GM03348 (cell line): Measurements from ENCODE around the gene C3orf22.

Experiments used
- DNase-seq: peaks from one replicate; pipeline ENCODE4 v3.0.0; 2012; ENCODE audit warnings: low spot score

C3orf22 gene

DNA sequence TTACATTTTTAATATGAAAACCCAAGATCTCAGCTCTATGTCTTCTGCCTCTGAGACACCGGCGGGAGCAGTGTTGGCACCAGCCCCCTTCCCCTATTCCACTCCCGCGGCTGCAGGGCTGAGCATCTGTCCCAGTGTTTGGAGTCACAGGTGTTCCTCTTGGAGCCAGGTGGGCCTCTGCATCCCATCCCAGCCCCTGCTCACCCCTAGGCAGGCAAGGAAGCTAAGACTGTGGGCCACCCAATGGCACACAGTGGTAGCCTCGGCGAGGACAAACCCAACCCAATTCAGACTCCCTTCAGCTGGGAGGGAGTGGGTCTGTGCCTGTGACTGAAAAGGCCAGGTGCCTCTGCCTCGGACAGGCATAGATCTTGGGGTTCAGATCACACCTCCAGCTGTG lies 31.7 kb downstream of the C3orf22 start:
- no peak for DNase-seq

DNA sequence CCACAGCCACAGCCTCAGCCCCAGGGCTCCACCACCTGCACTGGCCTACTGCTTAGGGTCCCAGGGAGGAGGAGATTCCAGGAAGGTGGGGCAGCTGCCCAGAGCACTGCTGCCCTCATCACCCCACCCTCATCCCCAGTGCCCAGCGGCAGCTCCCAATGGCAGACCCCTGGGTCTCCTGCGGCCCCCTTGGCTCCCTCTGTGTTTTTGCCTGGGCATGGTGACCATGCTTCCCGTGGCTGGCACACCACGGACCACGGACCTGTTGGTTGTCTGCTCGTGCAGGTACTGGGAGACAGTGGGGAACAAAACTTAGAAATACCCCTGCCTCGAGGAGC lies 32.1 kb downstream of the C3orf22 start:
- DNase-seq, result no peak

DNA sequence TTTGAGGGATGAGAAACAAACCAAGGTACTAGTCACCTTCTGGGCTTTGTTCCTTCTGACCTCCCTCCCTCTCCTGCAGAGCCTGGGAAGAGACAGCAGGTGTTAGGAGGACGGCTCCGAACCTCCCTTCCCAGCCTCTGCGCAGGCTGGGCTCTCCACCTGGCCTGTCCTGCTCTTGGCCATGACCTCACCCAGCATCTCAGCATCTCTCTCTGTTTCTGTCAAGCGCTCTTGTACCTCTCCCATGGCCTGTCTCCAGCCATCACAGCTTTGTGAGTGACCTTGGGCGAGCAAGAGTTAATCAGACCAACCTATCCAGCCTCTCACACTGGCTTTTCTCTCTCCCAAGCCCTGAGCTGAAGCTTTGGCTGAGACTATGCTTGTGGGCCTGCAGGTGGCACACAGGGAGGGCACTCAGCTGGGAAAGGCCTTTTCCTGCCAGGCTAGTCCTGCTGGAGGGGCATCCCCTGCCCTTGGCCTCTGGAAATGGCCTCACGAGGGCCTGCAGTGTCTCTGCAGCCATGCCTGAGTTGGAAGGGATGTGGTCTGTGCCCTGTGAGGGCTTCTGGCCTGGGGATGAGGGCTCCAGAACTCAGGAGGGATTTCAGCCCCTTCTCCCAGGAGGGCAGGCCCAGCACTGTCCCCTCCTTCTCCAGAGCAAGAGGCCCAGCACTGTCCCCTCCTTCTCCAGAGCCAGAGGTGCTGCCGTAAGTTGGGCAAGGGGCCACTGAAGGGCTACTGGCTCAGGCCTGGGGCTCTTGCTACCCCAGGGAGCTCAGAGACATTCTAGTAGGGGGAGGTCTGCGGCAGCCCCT lies 32.7 kb downstream of the C3orf22 start:
- DNase-seq, result no peak

DNA sequence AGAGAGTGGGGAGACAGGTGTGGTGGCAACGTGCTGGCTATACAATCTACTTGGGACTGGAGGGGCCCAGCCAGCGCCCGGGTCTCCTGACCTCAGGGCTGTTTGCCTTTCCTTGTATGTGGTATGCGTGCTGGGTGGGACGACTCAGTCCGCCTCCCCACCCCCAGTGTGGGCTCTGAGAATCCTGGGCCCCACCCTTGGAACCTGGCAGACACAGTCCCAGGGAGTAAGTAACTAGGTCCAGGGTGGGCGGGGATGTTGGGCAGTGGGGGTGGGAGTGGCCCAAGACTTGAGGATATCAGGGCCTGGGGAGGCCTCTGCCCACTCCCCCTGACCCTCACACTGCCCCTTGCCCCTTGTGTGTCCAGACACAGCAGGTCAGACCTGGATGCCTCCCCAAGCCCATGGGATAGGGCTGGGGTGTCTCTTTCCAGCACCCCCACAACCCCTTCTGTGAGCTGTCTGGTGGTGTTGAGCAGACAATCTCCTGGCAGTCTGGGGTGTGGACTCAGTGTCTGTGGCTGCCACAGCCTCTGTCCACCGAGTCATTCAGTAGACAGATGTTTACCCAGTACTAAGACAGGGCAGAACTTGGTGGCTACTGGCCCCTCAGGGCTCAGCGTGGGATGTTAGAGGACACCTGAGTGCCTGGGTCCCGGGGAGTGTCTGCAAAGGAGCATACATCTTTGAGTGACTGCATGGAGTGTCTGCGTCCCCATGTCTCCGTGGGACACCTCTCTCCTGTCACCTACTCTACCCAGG lies 33.5 kb downstream of the C3orf22 start:
- DNase-seq, result no peak

DNA sequence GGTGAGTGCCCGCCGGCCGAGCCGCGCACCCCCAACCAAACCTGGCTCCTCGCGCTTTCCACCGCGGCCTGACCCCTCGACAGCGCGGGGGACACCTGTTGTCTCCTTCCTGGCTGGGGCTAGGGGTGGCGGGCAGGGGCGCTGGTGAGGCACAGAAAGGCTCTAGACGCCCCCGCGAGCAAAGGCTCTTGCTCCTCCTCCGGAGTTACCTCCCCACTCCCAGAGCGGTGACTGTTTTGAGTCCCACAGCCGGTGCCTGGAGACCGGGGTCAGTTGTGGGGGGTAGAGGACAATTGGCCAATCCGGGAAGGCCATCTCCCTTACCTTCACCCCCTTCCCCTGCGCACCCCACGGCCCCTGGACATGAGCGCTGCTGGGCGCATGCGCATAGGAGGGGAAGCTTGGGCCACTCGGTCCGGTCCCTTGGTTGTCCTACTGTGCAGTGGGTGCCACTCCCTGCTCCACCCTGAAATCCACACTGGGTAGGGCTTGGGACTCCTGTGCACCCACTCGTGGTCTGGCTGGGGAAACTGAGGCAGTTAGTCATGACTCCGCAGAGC lies 34.2 kb downstream of the C3orf22 start:
- no peak for DNase-seq

DNA sequence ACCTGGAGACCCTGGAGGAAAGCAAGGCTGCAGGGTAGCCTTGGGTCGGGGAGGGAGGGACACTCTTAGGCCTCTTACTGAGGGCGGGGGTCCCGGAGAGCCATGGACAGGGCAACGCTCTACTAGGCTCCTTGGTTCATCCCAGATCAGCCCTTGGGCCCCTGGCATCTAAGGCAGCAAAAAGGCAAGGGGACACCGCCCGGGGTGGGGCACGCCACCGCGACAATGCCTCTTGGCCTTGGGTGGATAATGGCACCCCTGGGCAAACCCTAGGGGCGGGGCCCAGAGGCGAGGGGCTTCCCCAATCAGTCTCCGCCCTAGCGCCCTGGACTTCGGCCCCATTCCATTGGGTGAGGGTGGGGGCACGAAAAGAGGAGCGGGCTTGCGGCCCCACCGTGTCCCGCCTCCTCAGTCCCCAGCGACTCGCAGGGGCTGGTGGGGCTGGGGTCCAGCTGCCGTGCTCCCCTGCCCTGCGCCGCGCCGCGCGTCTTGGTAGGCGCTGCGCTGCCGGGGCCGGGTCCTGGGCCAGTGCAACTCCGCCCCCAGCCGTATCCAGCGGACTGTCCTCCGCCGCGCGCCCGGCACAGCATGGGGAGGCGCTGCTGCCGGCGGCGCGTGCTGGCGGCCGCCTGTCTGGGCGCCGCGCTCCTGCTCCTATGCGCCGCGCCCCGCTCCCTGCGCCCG lies 34.8 kb downstream of the C3orf22 start, which contains the start of gene CHST13:
TSS of gene CHST13 (plus strand) at position 411 of the 684 bp plus-strand sequence. CDS start at position 589, 178 bp downstream.
- DNase-seq, result peak; percentile 68

DNA sequence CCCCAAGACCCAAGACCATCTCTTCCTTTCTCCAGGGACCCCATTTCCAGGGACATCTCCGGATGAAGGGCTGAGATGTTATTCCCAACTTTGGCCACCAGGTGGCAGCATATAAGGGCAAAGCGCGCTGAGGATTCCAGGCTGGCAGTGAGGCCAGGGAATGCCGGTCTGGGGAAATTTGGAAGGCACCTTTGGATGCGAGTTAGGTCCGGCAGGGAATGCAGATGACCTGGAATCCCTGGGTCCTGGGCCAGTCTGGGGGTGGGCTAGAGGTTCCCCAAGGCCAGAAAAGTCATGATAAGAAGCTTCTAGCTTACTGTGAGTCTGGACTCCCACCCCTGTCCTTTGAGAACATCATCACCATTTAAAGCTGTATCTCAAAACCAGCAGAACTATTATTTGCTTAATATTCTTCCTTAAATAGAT lies 36.4 kb downstream of the C3orf22 start:
- DNase-seq, result peak; percentile 91

DNA sequence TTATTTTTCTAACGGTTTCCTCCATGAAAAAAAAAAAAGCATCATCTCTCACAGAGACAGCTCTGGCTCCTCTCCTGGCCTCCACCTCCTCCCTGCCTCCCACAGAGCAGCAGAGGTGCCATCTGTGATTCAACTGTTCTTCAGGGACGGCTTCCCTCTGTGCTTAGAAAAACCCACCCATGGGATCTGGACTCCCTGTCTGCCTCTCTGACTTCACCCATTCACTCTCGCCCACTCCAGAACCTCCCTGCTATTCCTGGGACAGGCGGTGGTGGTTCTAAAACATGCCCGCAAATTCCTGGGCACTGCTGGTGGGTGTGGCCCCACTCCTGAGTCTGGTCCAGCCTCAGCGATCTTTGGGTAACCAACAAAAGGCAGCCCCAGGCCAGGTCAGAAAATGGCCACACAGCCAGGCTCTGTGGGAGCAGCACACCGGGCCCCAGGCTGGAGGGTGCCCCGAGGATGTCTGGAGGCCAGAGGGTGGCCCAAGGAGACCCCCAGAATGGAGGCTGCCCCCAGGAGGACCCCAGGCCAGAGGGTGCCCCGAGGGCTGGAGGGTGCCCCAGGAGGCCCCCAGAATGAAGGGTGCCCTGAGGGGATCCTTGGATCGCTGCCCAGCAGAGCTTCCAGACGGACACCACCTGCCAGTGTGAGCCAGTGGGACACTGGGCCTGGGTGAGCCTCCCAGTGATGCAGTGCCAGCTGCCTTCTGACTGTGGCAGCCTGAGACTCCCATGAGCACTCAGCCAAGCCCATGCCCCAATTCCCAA lies 37.4 kb downstream of the C3orf22 start:
- DNase-seq, result peak; percentile 40

DNA sequence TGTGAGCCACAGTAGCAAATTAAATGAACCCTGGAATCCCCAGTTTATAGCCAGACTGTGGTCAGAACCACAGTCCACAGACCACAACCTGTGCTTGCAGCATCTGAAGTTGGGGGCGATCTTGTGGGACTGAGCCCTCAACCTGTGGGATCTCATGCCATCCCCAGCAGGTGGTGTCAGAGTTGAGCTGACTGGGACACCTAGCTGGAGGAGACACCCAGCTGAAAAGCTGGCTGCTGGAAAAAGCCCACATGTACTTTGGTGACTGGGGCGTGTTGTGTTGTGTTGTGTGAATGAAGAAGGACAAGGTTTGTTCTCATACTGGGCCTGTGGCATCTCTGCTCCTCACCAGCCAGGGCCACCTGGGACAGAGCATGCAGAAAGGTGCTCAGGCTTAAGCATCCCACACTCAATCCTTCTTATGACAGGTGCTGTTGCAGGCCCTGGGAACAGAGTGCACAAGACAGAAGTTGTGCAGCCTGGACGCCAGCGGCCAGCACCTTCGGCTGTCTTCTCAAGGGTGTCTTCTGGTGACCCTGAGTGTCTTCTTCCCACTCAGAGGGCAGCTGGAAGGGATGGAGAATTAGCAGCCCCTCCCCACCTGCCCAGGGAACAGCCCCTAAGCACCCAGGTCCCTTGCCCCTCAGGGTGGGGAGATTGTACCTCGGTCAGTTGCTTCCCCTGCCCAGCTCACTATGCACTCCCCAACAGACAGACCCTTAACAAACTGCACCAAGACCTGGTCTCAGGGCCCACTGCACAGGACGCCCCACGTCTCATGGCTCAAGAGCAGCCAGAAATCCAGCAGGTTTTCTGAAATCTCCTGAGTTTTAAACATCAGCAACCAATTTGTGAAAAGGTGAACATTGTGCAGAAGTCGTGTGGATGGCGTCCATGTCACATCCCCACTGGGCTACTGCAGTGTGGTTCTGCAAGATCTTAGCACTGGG lies 39.0 kb downstream of the C3orf22 start:
- DNase-seq, result no peak

DNA sequence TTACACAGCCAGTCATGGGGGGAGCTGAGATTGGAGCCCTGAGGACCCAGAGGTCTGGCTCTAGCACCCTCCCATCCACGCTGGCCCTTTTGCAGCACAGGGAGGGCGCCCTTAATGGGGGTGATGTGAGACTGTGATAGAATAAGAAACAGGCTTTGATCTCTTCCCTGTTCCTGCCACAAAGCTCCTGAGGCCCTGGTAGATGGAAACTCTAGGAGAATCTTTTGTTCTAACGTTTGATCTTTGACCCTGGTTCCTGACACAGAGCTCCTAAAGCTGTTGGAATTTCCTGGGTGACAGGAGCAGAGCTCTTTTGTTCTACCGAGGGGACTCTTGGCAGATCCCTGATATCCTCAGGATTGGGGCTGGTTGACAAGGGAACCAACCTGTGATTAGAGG lies 40.0 kb downstream of the C3orf22 start:
- DNase-seq, result no peak

DNA sequence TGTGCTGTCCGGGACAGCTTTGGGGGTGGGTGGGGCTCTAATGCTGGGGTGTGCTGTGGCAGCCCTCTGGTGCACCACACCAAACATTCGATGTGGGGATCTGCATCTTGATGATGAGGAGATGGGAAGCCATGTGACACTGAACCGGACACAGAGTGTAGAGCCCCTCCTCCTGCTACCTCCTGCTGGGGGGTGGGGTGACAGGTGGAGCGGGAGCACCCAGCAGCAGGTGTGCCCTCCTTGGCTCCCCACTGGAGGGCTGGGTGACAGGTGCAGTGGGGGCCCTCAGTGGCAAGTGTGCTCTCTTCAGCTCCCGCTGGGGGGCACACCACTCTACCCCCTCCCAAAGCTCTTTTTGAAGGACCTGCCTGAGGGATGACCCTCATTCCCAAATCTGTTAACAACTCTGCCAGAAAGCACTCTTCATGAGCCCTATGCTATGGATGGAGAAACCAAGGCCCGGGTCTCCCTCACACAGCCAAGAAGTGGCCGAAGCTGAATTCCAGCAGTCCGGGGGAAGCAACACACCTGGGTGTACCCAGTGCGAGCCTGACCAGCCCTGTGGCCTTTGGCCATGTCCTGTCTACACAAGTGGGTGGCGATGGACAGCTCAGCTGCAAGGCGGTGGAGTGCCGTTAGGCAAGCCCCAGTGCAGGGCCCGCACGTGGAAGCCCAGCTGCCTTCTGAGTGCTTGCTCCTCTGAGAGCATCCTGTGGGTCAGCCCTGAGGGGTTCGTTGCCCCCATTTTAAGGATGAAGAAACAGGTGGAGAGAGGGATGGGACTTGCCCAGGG lies 40.5 kb downstream of the C3orf22 start:
- no peak for DNase-seq

DNA sequence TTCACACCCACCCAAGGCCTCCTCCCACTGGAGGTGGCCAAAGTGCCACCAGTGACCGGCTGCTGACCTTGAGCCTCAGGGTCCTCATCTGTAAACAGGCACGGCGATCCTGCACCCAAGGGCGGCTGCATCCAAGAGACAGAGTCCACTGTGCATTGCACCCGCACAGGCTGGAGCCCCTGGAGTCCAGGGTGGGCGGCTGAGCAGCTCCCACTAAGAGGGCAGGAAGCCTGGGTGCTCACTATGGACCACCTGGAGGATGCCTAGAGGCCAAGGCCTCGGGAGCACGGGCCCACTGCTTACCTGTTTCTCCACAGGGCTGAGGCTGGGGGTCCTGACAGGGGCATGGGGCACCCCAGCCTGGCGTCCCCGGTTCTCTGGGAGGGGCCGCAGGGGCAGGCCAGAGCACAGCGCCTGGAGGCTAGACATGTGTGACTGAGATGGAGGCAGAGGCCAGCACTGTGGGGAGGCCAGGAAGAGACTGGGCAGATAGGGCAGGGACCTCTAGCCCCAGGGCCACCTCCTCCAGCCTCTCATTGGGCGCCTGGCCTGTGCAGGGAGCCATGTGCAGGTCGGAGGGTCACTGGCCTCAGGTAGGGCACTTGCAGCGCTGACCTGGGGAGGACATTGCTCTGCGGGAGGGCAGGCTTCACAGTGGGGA lies 41.3 kb downstream of the C3orf22 start, which contains the start of gene UROC1:
TSS of gene UROC1 (minus strand) at position 483 of the 661 bp plus-strand sequence. CDS start at position 429, 54 bp downstream.
- no peak for DNase-seq

DNA sequence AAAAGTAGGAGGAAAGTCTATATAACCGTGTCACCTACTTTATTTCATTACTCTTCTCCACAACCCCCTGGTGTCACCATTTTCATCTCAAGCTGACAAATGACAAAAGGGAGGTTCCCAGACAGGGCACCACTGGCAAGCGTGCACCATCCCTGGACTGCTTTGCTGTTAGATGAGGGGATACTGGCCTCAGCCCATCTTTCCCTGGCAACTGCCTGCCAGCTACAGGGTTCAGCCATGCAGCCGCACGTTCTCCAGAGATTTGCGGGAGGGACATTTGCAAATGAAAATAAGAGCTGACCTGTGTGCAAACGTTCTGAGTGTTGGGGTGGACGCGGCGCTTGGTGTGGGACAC lies 41.8 kb downstream of the C3orf22 start:
- no peak for DNase-seq

DNA sequence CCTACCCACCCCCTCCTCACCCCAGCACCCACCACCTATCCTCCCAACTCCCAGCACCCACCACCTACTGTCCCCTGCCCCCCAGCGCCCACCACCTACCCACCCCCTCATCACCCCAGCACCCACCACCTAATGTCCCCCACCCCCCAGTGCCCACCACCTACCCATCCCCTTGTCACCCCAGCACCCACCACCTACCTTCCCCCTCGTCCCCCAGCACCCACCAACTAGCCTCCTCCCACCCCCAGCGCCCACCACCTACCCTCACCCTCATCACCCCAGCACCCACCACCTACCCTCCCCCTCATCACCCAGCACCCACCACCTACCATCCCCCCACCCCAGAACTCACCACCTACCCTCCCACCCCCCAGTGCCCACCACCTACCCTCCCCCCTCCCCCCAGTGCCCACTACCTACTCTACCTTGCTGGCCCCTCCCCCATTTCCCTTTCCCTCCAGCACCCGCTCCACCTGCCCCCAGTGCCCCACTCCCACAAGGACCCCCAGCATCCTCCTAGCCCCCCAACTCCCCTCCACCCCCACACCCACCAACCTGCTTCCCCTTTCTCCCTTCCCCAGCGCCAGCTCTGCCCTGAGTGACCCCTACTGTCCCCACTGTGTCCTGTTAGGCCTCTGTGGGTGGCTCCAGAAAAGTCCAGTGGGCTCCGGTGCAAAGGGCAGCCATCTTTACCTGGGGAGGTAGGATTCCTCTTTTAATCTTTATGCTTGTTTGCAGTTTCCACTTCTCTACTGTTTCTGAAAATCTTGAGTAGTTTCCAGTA lies 42.4 kb downstream of the C3orf22 start:
- DNase-seq, result no peak

DNA sequence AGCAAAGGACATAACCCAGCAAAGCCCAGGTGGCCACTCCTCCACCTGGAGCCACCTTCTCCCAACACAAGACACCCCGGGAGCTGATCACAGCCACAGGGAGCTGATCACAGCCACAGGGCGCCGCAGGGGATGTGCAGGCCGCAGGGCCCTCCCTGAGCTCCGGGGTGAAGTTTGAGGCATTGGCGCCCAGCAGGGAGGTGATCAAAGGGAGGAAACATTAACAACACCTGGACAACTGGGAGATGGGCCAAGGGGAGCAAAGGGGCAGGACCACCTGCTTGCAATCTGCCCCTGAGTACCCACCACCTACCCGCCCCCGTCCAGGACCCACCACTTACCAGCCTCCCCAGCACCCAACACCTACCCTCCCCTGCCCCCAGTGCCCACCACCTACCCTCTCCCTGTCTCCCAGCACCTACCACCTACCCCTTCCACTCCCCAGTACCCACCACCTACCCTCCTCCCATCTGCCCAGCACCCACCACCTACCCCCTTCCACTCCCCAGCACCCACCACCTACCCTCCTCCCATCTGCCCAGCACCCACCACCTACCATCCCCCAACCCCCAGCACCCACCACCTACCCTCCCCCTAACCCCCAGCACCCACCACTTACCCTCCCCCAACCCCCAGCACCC lies 43.5 kb downstream of the C3orf22 start:
- DNase-seq, result no peak

DNA sequence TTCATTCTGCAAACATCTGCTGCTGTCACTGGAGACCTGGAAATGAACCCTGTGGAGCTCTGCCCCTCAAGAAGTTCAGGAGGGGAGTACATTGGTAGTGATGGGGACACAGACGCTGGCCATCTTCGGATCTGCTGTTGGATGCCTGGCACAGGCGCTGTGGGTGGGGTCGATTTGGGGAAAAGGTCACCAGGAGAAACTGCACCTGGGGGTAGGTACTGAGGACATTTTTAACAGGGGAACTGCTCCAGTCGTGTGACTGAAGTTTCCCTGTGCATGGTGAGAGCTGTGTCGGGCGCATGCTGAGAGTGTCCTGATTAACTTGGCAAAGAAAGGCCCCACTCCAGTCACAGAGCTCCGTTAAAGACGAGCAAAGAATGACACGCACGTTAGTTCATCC lies 44.6 kb downstream of the C3orf22 start:
- DNase-seq, result no peak

DNA sequence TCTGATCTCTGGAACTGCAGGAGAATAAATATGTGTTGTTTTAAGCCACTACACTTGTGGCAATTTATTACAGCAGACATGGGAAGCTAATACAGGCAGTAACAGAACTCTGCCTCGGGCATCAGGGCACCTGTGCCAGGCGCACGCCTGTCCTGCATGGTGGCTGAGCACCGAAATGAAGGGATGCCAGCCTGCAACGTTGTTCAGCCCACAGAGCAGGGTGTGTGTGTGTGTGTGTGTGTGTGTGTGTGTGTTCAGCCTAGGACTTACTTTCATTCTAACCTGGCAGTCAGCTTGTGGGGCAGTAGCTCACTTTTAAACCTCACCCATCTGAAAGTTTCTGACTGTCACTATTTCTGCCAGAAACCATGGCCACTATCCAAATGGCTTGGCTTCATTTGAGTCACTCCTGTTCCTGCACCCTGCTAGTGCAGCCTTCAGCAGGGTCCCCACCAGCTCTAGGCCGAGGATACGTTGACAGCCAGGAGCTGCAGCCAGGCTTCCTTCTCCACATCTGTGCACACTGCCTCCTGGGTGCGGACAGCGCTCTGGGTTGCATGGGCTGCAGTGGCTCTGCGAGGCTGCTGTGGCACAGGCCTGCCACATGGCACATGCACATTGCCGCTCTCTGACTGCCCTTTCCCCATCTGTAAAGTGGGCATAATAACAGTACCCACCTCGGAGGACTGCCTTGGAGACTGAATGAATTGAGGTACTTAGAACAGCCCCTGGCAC lies 45.6 kb downstream of the C3orf22 start:
- no peak for DNase-seq
